ENCODE results near the gene SERPING1. TPM values are rescaled to one million over a fixed set of nuclear protein-coding genes. Genes with fewer than 3 reads are reported as not detected.

Gene SERPING1
- total RNA-seq, 1 donor from 2014 or later, result 23.5 TPM

DNA sequence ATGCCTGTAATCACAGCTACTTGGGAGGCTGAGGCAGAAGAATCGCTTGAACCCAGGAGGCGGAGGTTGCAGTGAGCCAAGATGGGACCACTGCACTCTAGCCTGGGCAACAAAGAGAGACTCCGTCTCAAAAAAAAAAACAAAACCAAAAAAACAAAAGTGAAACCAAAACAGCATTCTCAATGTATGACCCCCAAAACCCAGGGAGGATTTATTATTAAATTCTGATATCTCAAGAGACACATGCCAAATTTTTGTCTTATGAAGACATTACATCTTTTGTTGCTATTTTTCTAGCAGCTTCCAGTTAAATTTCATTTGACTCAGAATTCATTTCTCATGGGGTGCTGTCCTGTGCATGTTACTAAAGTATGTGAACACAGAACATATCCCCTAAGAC lies 55.2 kb downstream of the SERPING1 start:
- DNase-seq, result no peak

DNA sequence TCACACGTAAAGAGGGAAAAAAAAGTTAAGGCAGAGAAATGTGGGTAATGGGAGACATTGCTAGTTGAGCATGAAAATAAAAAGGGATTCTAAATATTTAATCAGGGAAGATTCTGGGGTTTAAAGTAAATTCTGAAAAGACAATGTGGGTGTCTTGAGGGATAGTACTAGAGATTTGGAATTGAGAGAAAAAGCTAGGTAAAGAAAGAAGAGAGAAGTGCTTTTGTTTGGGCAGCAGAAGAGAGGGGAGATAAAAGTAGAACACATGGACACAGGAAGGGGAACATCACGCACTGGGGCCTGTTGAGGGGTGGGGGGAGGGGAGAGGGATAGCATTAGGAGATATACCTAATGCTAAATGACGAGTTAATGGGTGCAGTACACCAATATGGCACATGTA lies 55.7 kb downstream of the SERPING1 start:
- DNase-seq, result no peak

DNA sequence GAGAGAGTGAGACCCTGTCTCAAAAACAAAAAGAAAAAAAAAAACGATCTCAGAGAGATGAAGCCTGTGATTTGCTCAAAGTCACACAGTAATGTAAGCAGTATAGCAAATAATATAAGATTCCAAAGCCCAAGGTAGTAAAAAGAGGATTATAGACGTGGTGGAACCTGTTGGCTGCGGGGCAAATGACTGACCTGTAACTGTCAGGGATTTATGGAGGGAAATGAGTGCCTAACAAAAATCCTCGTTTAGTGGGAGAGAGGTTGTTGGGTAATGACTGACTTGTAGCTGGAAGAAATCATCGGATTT lies 59.4 kb downstream of the SERPING1 start:
- DNase-seq, result no peak

DNA sequence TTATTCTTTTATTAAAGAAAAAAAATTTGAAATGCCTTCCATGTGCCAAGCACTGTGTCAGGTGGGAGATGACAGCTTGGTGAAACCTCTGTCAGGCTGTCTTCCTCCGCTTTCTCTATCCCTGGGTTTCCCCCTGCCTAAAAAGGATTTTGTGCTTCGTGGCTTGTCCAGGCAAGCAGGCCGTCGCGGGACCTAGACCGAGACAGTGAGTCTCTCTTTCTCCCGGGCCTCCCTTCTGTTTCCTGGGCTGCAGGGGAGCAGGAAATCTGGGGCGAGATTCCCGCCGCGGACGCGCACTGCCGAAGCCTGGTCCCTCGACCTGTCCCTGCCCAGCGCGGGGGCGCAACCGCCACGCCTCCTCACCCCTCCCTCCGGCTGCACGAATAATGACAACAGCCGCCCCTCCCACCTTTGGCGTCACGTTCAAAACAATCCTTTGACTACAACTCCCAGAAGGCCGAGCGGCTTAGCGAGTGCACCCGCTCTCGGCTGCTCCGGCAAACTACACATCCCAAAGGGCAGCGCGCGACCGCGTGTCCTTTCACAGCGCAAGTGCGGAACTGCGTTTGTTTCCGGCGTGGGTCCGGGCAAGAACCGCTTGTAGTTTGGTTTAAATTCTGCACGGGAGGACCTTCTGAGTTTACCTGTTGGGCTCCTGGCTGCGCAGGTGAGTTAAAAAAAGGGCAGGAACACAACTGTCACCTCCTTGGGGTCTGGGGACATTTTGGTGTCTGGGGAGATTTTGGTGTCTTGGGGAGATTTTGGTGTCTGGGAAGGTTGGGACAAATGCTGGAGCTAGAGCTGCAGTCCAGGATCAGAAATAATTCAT lies 59.9 kb downstream of the SERPING1 start, which contains the start of gene CLP1:
Gene CLP1 (plus strand): TSS at position 569 of the 829 bp plus-strand sequence. CDS start 1,715 bp downstream, outside the sequence.
- peak; percentile 99 for DNase-seq

DNA sequence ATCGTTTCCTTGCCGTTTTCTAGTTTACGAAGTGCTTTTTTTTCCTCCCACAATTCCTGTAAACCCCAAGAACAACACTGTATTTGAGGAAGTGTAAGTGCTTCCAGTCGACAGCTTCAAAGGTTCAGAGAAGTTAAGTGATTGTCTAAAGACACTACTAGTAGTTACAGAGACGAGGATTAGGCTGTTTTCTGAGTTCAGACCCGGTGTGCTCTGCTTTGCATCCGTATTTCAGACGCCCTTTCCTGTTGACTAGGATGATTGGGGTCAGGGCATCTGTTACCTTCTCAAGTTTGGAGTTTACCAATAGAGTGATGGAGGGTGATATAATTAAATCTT lies 60.5 kb downstream of the SERPING1 start:
- no peak for DNase-seq

DNA sequence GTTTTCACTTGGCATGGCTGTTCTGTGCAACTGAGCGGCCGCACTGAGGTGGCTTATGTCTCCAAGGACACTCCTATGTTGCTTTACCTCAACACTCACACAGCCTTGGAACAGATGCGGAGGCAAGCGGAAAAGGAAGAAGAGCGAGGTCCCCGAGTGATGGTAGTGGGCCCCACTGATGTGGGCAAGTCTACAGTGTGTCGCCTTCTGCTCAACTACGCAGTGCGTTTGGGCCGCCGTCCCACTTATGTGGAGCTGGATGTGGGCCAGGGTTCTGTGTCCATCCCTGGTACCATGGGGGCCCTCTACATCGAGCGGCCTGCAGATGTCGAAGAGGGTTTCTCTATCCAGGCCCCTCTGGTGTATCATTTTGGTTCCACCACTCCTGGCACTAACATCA lies 62.2 kb downstream of the SERPING1 start:
- DNase-seq, result no peak

DNA sequence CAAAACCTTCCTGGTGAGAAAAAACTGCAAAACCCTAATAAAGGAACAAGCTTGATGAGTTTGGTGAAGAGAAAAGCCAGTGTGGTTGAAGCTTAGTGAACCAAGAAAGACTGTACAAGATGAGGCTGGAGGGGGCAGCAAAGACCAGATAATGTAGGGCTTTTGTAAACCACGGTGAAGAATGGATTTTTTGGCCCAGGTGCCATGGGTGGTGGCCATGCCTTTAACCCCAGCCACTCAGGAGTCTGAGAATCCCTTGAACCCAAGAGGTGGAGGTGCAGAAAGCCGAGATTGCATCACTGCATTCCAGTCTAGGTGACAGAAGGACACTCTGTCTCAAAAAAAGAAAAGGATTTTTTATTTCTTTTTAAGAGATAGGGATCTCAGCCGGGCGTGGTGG lies 65.4 kb downstream of the SERPING1 start:
- DNase-seq, result no peak

DNA sequence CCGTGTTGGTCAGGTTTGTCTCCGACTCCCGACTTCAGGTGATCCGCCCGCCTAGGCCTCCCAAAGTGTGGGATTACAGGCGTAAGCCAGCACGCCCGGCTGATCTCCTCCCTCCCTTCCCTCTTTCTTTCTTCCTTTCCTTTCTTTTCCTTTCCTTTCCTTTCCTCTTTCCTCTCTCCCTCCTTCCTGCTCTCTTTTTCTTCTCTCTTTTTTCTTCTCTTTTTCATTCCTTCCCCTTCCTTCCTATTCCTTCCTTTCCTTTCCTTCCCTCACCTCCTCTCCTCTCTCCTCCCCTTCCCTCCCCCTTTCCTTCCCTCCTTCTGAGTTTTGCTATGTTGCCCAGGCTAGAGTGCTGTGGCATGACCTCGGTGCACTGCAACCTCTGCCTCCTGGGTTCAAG lies 66.5 kb downstream of the SERPING1 start:
- no peak for DNase-seq

Small RNA genes lying within 50 kb of the gene (small RNA-seq; reads per million reads assigned to genes)
- 644 reads per million, percentile 98 among the genes with 10 or more reads in this experiment for gene MIR130A (ENCODE audit: low replicate concordance)

Other genes starting within 250 kb of the SERPING1 start
- gene PRG3, start 216.5 kb upstream of the SERPING1 start, total RNA-seq, result 2.9 TPM
- 6.8 TPM for gene PRG2, start 207.0 kb upstream of the SERPING1 start, total RNA-seq
- gene SLC43A3, start 170.6 kb upstream of the SERPING1 start, total RNA-seq, result 18.3 TPM
- gene RTN4RL2, start 137.2 kb upstream of the SERPING1 start, total RNA-seq, result 0.49 TPM
- gene SLC43A1, start 82.0 kb upstream of the SERPING1 start, total RNA-seq, result 11.7 TPM
- gene TIMM10, start 66.9 kb upstream of the SERPING1 start, total RNA-seq, result 21.0 TPM
- 7.9 TPM for gene SMTNL1, start 60.1 kb upstream of the SERPING1 start, total RNA-seq
- 9.9 TPM for gene UBE2L6, start 30.0 kb upstream of the SERPING1 start, total RNA-seq
- gene YPEL4, start 52.2 kb downstream of the SERPING1 start, total RNA-seq, result 1.1 TPM
- 9.7 TPM for gene CLP1, start 60.1 kb downstream of the SERPING1 start, total RNA-seq
- 23.8 TPM for gene ZDHHC5, start 70.4 kb downstream of the SERPING1 start, total RNA-seq
- 10.9 TPM for gene MED19, start 114.5 kb downstream of the SERPING1 start, total RNA-seq
- gene TMX2, start 114.9 kb downstream of the SERPING1 start, total RNA-seq, result 33.8 TPM
- 38.1 TPM for gene SELENOH, start 143.8 kb downstream of the SERPING1 start, total RNA-seq
- gene BTBD18, start 154.1 kb downstream of the SERPING1 start, total RNA-seq, result not detected
- 191 TPM for gene CTNND1, start 164.1 kb downstream of the SERPING1 start, total RNA-seq

Data from skin of body (tissue), 3 donors.